DND-41 (cell line): ENCODE results near the gene HLA-DOA.

ENCODE experiments used
- CTCF ChIP-seq: IDR thresholded peaks from 2 replicates; pipeline ENCODE4 v1.5.1; 2012; ENCODE audit warnings: borderline replicate concordance, low read length, moderate library complexity, mild to moderate bottlenecking; ENCODE audit not compliant: poor library complexity, severe bottlenecking; ENCODE audit errors: extremely low read depth
- EZH2 ChIP-seq: IDR thresholded peaks from 3 replicates; pipeline ENCODE4 v1.6.1; 2012; ENCODE audit warnings: borderline replicate concordance, low read depth, mild to moderate bottlenecking, moderate library complexity, low read length, inconsistent platforms; ENCODE audit not compliant: severe bottlenecking

GRCh38 chr6:32980488-32981038, 28.8 kb downstream of the HLA-DOA start:
- TF ChIP-seq EZH2: no peak
- TF ChIP-seq CTCF: no peak
